Calu3 (cell line): ENCODE results near the gene TMIGD2. TPM values are rescaled to one million over a fixed set of nuclear protein-coding genes. Genes with fewer than 3 reads are reported as not detected.
A peak's percentile ranks its signal among the peaks of the same experiment; 100 is the strongest.

Experiments
- BruUV-seq: library from RNA; stranded (reverse); fragments of 400-500 nt; replicated peaks from 2 replicates; lab custom pipeline; 2021; lab: Mats Ljungman, UMichigan
- CTCF ChIA-PET: fragments of 300-600 bp; sonication (Branson Sonifier 250); formaldehyde crosslinking; loops from one replicate; lab custom pipeline; 2022; ENCODE audit warnings: antibody characterized with exemption; lab: Charles Lee
- DNase-seq: peaks from one replicate; pipeline ENCODE4 v3.0.0; 2022
- H3K27ac Mint-ChIP-seq: one replicate; pipeline ENCODE4 v1.8.0; 2022; ENCODE audit warnings: mixed read lengths; ENCODE audit not compliant: unreplicated experiment
- H3K27me3 Mint-ChIP-seq: one replicate; pipeline ENCODE4 v1.8.0; 2022; ENCODE audit warnings: mixed read lengths; ENCODE audit not compliant: unreplicated experiment
- H3K36me3 Mint-ChIP-seq: one replicate; pipeline ENCODE4 v1.8.0; 2022; ENCODE audit warnings: mild to moderate bottlenecking, moderate library complexity, mixed read lengths; ENCODE audit not compliant: insufficient read depth, unreplicated experiment
- H3K4me1 Mint-ChIP-seq: one replicate; pipeline ENCODE4 v1.8.0; 2022; ENCODE audit warnings: mild to moderate bottlenecking, low read depth, mixed read lengths; ENCODE audit not compliant: unreplicated experiment
- H3K4me3 Mint-ChIP-seq: one replicate; pipeline ENCODE4 v1.8.0; 2022; ENCODE audit warnings: mild to moderate bottlenecking, low read depth, moderate library complexity, mixed read lengths; ENCODE audit not compliant: unreplicated experiment
- H3K9me3 Mint-ChIP-seq: one replicate; pipeline ENCODE4 v1.8.0; 2022; ENCODE audit warnings: low read depth, mixed read lengths; ENCODE audit not compliant: unreplicated experiment
- intact Hi-C: fragments of 100-400 bp; cut with micrococcal nuclease; formaldehyde crosslinking; loops from one replicate; pipeline ENCODE4 v1.10.0; 2022; ENCODE audit not compliant: unreplicated experiment
- total RNA-seq: library from RNA; stranded (reverse); gene quantifications from 2 replicates; pipeline ENCODE4 v1.2.3, GENCODE V29; 2022
- TF ChIP-seq, protein P1 (sequence below): fragments of 200-600 bp; IDR thresholded peaks from one replicate; pipeline ENCODE4 v1.8.0; 2022; ENCODE audit warnings: antibody characterized with exemption; ENCODE audit not compliant: unreplicated experiment

TMIGD2 gene
- total RNA-seq, 1 experiment from 2014 or later = not detected

DNA sequence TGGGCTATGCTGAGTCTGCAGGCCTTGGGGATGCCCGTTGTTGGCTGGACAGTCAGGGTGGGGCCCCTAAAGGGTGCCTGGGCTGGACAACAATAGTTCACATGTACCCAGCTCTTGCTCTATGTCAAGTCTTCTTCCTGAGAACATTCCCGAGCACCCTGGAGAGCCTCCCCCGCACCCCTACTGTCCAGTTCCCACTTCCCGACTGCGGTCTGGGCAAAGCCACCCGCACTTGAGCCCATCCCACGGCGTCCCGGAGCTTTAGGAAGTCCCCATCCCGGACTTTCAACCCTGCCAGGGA, 40.1 kb upstream of the TMIGD2 start:
- TSS peak; percentile 70 for BruUV-seq
- CTCF ChIA-PET = interaction anchor here (0.5 to 2.3 kb wide), 5 partner anchors 10 to 129 kb away, joined by 3 to 13 read pairs (median 12); no protein-coding TSS in a partner anchor
- no peak for DNase-seq
- Mint-ChIP-seq H3K9me3 (no peaks in the 10 kb centered on the region), H3K27ac (peak overlapping the region; percentile 96), H3K4me1 (peaks cover 18% of the 10 kb centered on the region), H3K27me3 (no peaks in the 10 kb centered on the region), H3K4me3 (peak overlapping the region; percentile 87), H3K36me3 (peaks cover 43% of the 10 kb centered on the region)
- TF ChIP-seq, protein P1, sequence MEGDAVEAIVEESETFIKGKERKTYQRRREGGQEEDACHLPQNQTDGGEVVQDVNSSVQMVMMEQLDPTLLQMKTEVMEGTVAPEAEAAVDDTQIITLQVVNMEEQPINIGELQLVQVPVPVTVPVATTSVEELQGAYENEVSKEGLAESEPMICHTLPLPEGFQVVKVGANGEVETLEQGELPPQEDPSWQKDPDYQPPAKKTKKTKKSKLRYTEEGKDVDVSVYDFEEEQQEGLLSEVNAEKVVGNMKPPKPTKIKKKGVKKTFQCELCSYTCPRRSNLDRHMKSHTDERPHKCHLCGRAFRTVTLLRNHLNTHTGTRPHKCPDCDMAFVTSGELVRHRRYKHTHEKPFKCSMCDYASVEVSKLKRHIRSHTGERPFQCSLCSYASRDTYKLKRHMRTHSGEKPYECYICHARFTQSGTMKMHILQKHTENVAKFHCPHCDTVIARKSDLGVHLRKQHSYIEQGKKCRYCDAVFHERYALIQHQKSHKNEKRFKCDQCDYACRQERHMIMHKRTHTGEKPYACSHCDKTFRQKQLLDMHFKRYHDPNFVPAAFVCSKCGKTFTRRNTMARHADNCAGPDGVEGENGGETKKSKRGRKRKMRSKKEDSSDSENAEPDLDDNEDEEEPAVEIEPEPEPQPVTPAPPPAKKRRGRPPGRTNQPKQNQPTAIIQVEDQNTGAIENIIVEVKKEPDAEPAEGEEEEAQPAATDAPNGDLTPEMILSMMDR = no peak
- intact Hi-C loops = no loop called here

DNA sequence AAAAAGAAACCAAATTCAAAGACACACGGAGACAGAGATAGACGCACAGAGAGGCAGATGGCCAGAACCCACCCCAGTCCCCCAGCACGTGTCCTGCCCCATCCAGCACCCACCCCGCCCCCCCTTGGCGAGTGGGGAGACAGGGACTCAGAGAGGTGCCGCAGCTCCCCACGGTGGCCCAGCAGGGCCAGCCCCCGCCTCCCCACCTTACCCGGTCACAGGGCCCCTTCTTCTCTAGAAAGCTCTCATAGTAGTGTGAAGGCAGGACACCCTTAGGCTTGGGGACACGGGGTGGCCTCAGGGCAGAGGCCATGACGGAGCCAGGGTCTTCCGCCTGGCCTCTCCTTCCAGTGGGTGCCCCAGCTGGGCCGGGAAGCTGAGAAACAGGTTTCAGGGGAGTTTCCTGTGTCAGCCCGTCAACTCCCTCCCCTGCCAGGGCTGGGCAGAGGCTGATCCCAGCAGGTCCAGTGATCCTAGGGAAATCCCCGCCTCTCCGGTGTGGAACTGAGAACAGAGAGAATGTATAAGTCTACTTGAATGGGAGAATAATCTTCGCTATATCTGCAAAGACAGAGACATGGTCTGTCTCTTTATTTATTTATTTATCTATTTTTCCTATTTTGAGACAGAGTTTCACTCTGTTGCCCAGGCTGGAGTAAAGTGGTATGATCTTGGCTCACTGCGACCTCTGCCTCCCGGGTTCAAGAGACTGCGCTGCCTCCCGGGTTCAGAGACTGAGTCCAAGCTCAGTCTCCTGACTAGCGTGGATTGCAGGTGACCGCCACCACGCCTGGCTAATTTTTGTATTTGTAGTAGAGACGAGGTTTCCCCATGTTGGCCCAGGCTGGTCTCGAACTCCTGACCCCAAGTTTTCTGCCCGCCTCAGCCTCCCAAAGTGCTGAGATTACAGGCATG, 36.5 kb upstream of the TMIGD2 start, which contains the start of gene STAP2:
TSS of gene STAP2 (minus strand) at position 387 of the 915 bp plus-strand sequence. CDS start at position 313, 74 bp downstream.
- peaks cover 18% of the 10 kb centered on the region for H3K4me1 Mint-ChIP-seq
- BruUV-seq = no TSS peak
- peak within 1 kb of the TSS; percentile 77 for H3K27ac Mint-ChIP-seq
- no peaks in the 10 kb centered on the region for H3K27me3 Mint-ChIP-seq
- CTCF ChIA-PET = interaction anchor here (0.7 to 1.0 kb wide), 3 partner anchors 14 to 72 kb away, joined by 3 to 5 read pairs (median 4); no protein-coding TSS in a partner anchor
- DNase-seq = peak; percentile 78
- peak within 1 kb of the TSS; percentile 83 for H3K4me3 Mint-ChIP-seq
- TF ChIP-seq, protein P1 = no peak
- no peaks in the 10 kb centered on the region for H3K9me3 Mint-ChIP-seq
- peaks cover 40% of the 10 kb centered on the region for H3K36me3 Mint-ChIP-seq
- intact Hi-C loops = no loop called here

DNA sequence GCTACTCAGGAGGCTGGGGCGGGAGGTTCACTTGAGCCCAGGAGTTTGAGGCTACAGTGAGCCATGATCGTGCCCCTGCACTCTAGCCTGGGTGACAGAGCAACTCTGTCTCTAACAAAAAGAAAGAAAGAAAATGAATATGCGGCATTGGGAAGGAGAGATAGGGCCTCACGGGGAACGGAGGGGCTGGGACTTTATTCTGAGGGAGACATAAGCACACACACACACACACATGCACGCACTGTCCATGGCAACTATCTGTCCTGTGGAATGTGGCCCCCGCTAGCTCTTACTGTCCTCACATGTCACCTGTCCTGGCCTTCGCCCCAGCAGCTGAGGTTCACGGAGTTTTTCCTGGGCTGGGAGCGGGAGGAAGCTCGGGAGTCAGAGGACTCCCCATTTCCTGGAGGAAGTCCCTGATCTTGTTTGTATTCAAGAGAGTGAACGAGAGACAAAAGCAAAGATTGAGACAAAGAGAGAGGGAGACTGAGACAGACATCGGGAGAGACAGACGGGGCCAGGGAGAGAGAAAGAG, 35.8 kb upstream of the TMIGD2 start:
- H3K9me3 Mint-ChIP-seq = no peaks in the 10 kb centered on the region
- CTCF ChIA-PET = interaction anchor here (0.7 to 1.0 kb wide), 3 partner anchors 15 to 71 kb away, joined by 4 to 5 read pairs (median 4); no protein-coding TSS in a partner anchor
- H3K27me3 Mint-ChIP-seq = no peaks in the 10 kb centered on the region
- intact Hi-C loops = no loop called here
- H3K27ac Mint-ChIP-seq = peak overlapping the region; percentile 77
- peaks cover 33% of the 10 kb centered on the region for H3K36me3 Mint-ChIP-seq
- TF ChIP-seq, protein P1 = no peak
- DNase-seq = no peak
- peak overlapping the region; percentile 83 for H3K4me3 Mint-ChIP-seq
- TSS peak; percentile 75 for BruUV-seq
- H3K4me1 Mint-ChIP-seq = peaks cover 18% of the 10 kb centered on the region

DNA sequence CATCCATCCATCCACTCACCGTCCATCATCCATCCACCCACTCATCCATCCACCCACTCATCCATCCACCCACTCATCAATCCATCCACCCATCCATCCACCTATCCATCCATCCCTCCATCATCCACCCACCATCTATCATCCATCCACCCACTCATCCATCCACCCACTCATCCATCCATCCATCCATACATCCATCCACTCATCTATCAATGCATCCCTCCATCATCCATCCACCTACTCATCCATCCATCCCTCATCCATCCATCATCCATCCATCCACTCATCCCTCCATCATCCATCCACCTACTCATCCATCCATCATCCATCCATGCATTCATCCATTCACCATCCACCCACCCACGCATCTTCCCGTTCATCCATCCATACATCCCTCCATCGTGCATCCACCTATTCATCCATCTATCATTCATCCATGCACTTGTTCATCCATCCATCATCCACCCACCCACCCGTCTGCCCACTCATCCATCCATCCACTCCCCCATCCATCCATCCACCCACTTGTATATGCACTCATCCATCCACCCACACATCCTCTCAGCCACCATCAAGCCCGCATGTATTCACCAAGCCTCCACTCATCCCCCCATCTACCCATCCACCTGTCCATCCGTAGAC, 32.9 kb upstream of the TMIGD2 start:
- H3K36me3 Mint-ChIP-seq = peaks cover 17% of the 10 kb centered on the region
- no peak overlapping the region for H3K4me3 Mint-ChIP-seq
- no peak for DNase-seq
- no peak overlapping the region for H3K27ac Mint-ChIP-seq
- H3K9me3 Mint-ChIP-seq = no peaks in the 10 kb centered on the region
- CTCF ChIA-PET = no interaction called here
- H3K4me1 Mint-ChIP-seq = peaks cover 9% of the 10 kb centered on the region
- BruUV-seq = no TSS peak
- intact Hi-C loops = no loop called here
- H3K27me3 Mint-ChIP-seq = no peaks in the 10 kb centered on the region
- TF ChIP-seq, protein P1 = no peak
